WI38 (cell line): Measurements from ENCODE around the gene GRK3.

Experiments used
- H3K4me3 ChIP-seq: 2 replicates; pipeline ENCODE4 v1.5.1; 2011; ENCODE audit warnings: low read depth, mild to moderate bottlenecking, control low read depth, low read length
- TF ChIP-seq, protein P1 (sequence below): IDR thresholded peaks from 2 replicates; pipeline ENCODE4 v1.5.1; 2012; ENCODE audit warnings: low read depth, mild to moderate bottlenecking, control low read depth, low read length

Gene GRK3

DNA sequence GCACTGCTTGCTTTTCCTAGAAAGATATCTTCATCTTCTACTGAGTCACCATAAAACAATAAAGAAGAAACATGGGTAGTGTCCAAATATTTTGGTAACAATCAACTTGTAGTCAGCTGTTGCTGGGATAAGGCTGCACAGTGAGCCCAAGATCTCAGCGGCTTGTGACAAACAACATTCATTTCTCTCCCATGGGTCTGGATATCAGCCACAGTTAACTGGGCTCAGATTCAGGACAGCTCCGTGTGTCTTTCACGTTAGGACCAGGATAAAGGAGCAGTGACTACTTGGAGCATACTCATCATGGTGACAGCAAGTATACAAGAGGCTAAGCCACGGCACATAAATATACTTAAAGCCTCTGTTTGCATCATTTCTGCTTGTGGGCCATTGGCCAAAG lies 27.9 kb upstream of the GRK3 start:
- no peak overlapping the region for H3K4me3 ChIP-seq
- TF ChIP-seq, protein P1, sequence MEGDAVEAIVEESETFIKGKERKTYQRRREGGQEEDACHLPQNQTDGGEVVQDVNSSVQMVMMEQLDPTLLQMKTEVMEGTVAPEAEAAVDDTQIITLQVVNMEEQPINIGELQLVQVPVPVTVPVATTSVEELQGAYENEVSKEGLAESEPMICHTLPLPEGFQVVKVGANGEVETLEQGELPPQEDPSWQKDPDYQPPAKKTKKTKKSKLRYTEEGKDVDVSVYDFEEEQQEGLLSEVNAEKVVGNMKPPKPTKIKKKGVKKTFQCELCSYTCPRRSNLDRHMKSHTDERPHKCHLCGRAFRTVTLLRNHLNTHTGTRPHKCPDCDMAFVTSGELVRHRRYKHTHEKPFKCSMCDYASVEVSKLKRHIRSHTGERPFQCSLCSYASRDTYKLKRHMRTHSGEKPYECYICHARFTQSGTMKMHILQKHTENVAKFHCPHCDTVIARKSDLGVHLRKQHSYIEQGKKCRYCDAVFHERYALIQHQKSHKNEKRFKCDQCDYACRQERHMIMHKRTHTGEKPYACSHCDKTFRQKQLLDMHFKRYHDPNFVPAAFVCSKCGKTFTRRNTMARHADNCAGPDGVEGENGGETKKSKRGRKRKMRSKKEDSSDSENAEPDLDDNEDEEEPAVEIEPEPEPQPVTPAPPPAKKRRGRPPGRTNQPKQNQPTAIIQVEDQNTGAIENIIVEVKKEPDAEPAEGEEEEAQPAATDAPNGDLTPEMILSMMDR: no peak

DNA sequence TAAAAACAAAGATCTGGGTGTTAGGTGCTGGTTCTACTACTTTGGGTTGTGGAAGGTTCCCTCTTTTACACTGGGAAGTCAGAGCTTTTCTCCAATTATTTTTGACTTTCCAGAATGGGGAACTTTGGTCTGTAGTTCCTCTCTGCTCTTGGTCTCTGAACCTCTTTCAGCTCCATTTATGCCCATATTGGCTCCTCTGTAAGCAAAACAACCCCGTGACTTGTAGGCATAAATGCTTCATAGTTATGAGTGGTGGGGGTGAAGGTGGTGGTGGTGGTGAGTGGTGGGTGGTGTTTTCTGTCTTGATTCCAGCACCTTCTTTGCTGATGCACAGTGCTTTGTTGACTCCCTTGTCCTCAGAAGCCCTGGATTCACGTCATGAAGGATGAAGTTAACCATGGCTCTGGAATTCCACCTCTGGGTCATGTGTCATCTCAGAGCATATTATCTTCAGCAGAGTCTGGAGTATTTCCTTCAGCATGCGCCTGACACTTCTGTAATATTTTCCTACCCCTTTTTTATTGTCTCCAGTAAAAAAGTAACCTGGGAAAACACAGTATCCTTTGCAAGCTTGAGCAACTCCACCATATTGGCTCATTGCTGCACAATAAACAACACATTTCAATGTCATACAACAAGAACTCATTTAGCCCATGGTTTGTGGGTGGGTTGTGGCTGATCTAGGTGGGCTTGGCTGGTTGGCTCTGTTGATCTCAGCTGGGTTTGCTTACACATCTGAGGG lies 24.1 kb upstream of the GRK3 start:
- no peak overlapping the region for H3K4me3 ChIP-seq
- TF ChIP-seq, protein P1: no peak

DNA sequence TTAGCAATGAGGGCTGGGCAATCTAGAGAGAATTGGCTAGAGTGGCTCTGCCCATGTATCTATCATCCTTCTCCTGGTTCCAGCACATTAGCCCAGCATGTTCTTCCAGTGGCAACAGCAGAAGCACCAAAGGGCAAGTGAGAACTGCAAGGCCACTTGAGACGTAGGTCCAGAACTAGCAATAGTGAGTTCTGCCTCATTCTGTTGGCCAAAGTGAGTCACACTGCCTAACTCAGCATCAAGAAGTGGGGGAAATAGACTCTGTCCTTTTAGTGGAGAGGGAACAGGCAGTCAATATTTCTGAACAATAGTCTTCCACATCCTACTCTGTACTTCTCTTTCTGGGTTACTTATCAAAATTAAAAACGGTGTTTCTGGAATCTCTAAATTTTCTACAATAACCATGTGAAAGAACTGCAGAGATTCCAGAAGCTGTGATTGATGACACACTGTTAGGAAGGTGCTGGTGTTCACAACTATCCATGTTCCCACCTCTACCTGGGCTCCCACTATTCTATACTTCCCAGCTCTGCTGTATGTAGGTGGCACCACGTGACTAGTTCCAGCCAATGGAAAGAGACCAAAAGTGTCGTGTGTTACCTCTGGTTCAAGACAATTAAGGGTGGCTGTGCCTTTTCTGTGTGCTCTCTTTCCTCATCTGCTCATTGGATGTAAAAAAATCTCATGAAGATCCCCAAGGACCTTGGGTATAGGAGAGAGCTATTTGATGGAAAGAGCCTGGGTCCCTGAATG lies 23.4 kb upstream of the GRK3 start:
- TF ChIP-seq, protein P1: no peak

DNA sequence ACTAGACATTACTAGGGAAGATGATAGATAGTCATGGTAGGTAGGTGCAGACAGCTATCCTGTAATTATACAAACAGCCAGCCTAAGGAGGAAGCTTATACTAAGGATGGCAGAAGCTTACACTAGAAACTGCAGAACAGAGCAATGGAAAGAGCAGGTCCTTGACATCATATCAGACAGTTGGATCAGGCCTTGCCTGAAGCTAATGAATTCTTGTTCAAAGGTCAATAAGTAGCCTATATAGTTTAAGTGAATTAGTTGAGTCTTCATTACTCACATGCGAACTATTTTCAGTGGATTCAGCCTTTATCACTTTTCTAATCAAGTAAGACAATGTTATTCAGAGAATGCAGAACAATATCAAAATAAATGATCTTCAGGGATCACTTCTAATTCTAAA lies 22.3 kb upstream of the GRK3 start:
- H3K4me3 ChIP-seq: no peak overlapping the region
- TF ChIP-seq, protein P1: no peak

More for the DNA sequence above, 23.4 kb upstream of the GRK3 start:
- H3K4me3 ChIP-seq: no peak overlapping the region

DNA sequence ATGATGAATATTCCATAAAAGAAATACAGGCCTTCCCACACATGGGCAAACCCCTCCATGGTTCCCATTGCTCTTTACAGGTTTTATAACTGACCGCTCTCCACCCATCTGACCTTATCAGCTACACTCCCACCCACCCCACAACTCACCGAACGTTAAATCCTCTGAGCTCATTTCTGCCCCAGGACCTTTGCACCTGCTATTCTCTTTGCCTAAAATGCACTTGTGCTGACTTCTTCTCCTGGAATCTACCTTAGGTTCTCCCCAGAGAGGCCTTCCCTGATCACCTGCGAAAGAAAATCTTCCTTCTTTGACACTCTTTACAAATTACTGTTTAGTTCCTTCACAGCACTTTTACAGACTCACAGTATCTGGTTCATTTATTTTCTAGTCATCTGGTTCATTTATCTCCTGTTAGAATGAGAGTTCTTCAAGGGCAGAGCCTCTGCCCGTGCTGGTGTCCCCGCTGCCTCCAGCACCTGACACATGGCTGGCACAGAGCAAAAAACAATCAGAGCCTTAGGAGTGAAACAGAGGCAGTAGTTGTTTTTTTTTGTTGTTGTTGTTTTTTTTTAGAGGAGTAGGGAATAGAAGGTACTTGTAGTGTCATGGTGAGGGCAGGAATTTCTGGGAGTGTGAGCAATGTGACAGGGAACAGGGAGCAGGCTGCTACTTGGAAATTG lies 21.6 kb upstream of the GRK3 start:
- H3K4me3 ChIP-seq: no peak overlapping the region
- TF ChIP-seq, protein P1: no peak

DNA sequence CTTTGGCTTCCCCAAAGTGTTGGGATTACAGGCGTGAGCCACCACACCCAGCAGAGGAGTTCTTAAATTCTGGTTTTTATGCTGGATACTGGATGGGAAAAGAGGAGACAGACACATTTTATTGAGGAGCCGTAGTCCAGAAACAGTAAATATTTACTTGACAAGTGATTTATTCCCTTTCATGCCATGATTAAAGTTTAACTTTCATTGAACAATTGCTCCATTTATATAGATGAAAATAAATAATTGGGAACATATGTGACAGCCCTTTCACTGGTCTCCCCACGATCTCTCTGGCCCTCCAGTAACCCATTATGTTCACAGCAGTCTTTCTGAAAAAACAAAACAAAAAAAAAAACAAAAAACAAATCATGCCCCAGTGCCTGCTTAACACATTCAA lies 19.3 kb upstream of the GRK3 start:
- no peak overlapping the region for H3K4me3 ChIP-seq
- TF ChIP-seq, protein P1: no peak
